HCT116 (cell line): ENCODE results near the gene TM7SF2. TPM values are rescaled to one million over a fixed set of nuclear protein-coding genes. Genes with fewer than 3 reads are reported as not detected.

Source experiments
- ATAC-seq: fragments of 200-7000 bp; cut with Tn5 transposase; 2 replicates; pipeline ENCODE4 v1.9.1; 2020; ENCODE audit warnings: mild to moderate bottlenecking, moderate library complexity
- BruUV-seq: library from RNA; stranded (reverse); fragments of 400-500 nt; replicated peaks from 2 replicates; lab custom pipeline; 2021; lab: Mats Ljungman, UMichigan
- CTCF ChIA-PET: fragments of 300-600 bp; sonication (Branson Sonifier 250); formaldehyde crosslinking; loops from one replicate; lab custom pipeline; 2021; ENCODE audit warnings: antibody characterized with exemption; lab: Charles Lee
- POLR2A ChIA-PET: fragments of 300-600, 350-600 bp; sonication (Branson Sonifier 250); formaldehyde crosslinking; loops from one replicate; lab custom pipeline; 2021; ENCODE audit warnings: antibody characterized with exemption; lab: Charles Lee
- RAD21 ChIA-PET, 2 experiments: fragments of 300-600 bp; sonication (Branson Sonifier 250); formaldehyde crosslinking; loops; one replicate each; lab custom pipeline; 2023; ENCODE audit warnings: low total read pairs in 2 of 2; ENCODE audit not compliant: uncharacterized antibody in 2 of 2, unreplicated experiment in 2 of 2, low non-redundant PET in 1 of 2; lab: Charles Lee
- DNase-seq: peaks from one replicate; pipeline ENCODE4 v3.0.0-alpha.2; 2010; ENCODE audit warnings: low read depth, low spot score
- H2AFZ ChIP-seq: fragments of 200-600 bp; shearing (Covaris generic), sonication (generic); 2 replicates; pipeline ENCODE4 v1.6.1; 2017; ENCODE audit warnings: low read depth, mixed run types, mixed read lengths, antibody characterized with exemption, low read length; ENCODE audit not compliant: poor library complexity, severe bottlenecking
- H3K27ac ChIP-seq: 2 replicates; pipeline ENCODE4 v1.5.1; 2012; ENCODE audit warnings: low read depth, low read length
- H3K27me3 ChIP-seq: fragments of 200-600 bp; sonication (generic); 2 replicates; pipeline ENCODE4 v1.6.1; 2016; ENCODE audit warnings: mixed run types, low read length, mixed read lengths; ENCODE audit not compliant: insufficient read depth
- H3K36me3 ChIP-seq, 2 experiments: fragments of 200-500 bp in 1 of 2; fragments of 200-600 bp in 1 of 2; sonication (Bioruptor generic) in 1 of 2; sonication (generic) in 1 of 2; 2 replicates each; pipeline versions ENCODE4 v1.5.1 to v1.6.1; 2014 to 2016; ENCODE audit warnings: low read length in 2 of 2, inconsistent platforms in 1 of 2, mixed read lengths in 1 of 2, mixed run types in 1 of 2; ENCODE audit not compliant: insufficient read depth in 2 of 2, control insufficient read depth in 1 of 2
- H3K4me1 ChIP-seq, 2 experiments: fragments of 200-600 bp in 1 of 2; sonication (generic) in 1 of 2; 2 replicates each; pipeline versions ENCODE4 v1.5.1 to v1.6.1; 2012 to 2017; ENCODE audit warnings: low read length in 2 of 2, inconsistent platforms in 1 of 2, mild to moderate bottlenecking in 1 of 2, mixed read lengths in 1 of 2, mixed run types in 1 of 2, moderate library complexity in 1 of 2; ENCODE audit not compliant: insufficient read depth in 2 of 2, control insufficient read depth in 1 of 2
- H3K4me2 ChIP-seq: fragments of 200-600 bp; sonication (generic); 2 replicates; pipeline ENCODE4 v1.6.1; 2017; ENCODE audit warnings: mixed run types, low read length, mixed read lengths
- H3K4me3 ChIP-seq, 2 experiments: fragments of 200-600 bp in 1 of 2; sonication (generic) in 1 of 2; replicated peaks in 1 of 2; 2 replicates each; pipeline ENCODE4 v1.5.1; 2011 to 2016; ENCODE audit warnings: low read length in 2 of 2, control low read depth in 1 of 2, low read depth in 1 of 2, mild to moderate bottlenecking in 1 of 2, mixed read lengths in 1 of 2, mixed run types in 1 of 2
- H3K79me2 ChIP-seq: fragments of 200-600 bp; sonication (generic); 2 replicates; pipeline ENCODE4 v1.6.1; 2017; ENCODE audit warnings: mild to moderate bottlenecking, mixed run types, low read length, moderate library complexity, mixed read lengths; ENCODE audit not compliant: insufficient read depth
- H3K9ac ChIP-seq: fragments of 200-600 bp; sonication (generic); 2 replicates; pipeline ENCODE4 v1.6.1; 2016; ENCODE audit warnings: low read length, mixed read lengths
- H3K9me2 ChIP-seq: fragments of 200-600 bp; sonication (generic), shearing (Covaris generic); 2 replicates; pipeline ENCODE4 v1.6.1; 2017; ENCODE audit warnings: mixed run types, mild to moderate bottlenecking, moderate library complexity; ENCODE audit not compliant: insufficient read depth
- H3K9me3 ChIP-seq, 2 experiments: fragments of 200-500 bp in 1 of 2; fragments of 200-600 bp in 1 of 2; sonication (Bioruptor generic) in 1 of 2; sonication (generic) in 1 of 2; 2 replicates each; pipeline ENCODE4 v1.6.1; 2014 to 2017; ENCODE audit warnings: low read length in 2 of 2, mixed read lengths in 2 of 2, inconsistent platforms in 1 of 2, low read depth in 1 of 2, mild to moderate bottlenecking in 1 of 2, mixed run types in 1 of 2, moderate library complexity in 1 of 2; ENCODE audit not compliant: control insufficient read depth in 1 of 2, insufficient read depth in 1 of 2
- H4K20me1 ChIP-seq: fragments of 200-600 bp; sonication (generic), shearing (Covaris generic); 2 replicates; pipeline ENCODE4 v1.6.1; 2017; ENCODE audit warnings: mixed run types, mild to moderate bottlenecking, moderate library complexity; ENCODE audit not compliant: insufficient read depth
- YY1 ChIP-seq: IDR thresholded peaks from 2 replicates; pipeline ENCODE4 v1.6.1; 2011; ENCODE audit warnings: low read length, low read depth, moderate library complexity, mild to moderate bottlenecking; ENCODE audit not compliant: insufficient replicate concordance; ENCODE audit errors: extremely low read depth
- ZFX ChIP-seq: fragments of 450-650 bp; IDR thresholded peaks from 2 replicates; pipeline ENCODE4 v1.6.1; 2017
- intact Hi-C: fragments of 100-400 bp; cut with micrococcal nuclease; formaldehyde crosslinking; loops from 2 replicates; pipeline ENCODE4 v1.10.0; 2022
- total RNA-seq: library from RNA; stranded (reverse); gene quantifications from one replicate; pipeline ENCODE4 v1.2.1, GENCODE V29; 2021; ENCODE audit not compliant: unreplicated experiment
- TF ChIP-seq, protein P1 (sequence below), 3 experiments: fragments of 200-600 bp in 1 of 3; sonication (generic) in 1 of 3; IDR thresholded peaks in 2 of 3; conservative IDR thresholded peaks in 1 of 3; 2 replicates each; pipeline ENCODE4 v1.5.1; 2012 to 2017; ENCODE audit warnings: low read depth in 2 of 3, low read length in 2 of 3, antibody characterized with exemption in 1 of 3, borderline replicate concordance in 1 of 3, control low read depth in 1 of 3, mild to moderate bottlenecking in 1 of 3, mixed read lengths in 1 of 3, mixed run types in 1 of 3, moderate library complexity in 1 of 3; ENCODE audit not compliant: insufficient read depth in 1 of 3

Gene TM7SF2
- total RNA-seq, 1 experiment from 2014 or later, result 52.9 TPM

DNA sequence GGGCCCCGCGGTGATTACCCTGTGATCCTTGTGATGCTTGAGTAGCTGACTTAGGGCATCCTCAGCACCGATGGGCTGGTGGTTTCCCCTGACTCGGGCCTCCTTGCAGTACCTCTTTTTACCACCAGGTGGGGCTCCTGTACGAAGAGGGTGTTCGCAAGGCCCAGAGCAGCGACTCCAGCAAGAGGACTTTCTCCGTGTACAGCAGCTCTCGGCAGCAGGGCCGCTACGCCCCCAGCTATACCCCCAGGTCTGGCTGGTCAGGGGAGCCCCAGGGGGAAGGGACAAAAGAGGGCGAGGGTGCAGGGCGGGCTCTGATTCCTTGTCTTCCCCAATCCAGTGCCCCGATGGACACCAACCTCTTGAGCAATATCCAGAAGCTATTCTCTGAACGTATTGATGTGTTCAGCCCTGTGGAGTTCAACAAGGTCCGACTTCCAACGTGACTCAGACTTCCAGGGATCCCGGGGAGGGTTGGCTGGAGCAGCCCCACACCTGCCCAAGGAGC, 1.3 kb upstream of the TM7SF2 start:
- RAD21 ChIA-PET, result no interaction called here

More for the DNA sequence above, 1.3 kb upstream of the TM7SF2 start:
- peak; percentile 44 for ATAC-seq
- H3K4me1 ChIP-seq, result peaks cover 15 to 35% of the 10 kb centered on the region in 2 experiments
- H3K9me2 ChIP-seq, result no peaks in the 10 kb centered on the region
- BruUV-seq, result no TSS peak
- H3K27ac ChIP-seq, result peak overlapping the region; percentile 82
- H3K9ac ChIP-seq, result peak overlapping the region; percentile 35; the same call in 1 of the 2 replicates
- H3K79me2 ChIP-seq, result 0 out of 2 replicates have a peak, but pooled peaks cover under 1% of the 10 kb centered on the region
- H3K36me3 ChIP-seq, result 0 out of 4 replicates have a peak, but pooled peaks cover 0 to 4% of the 10 kb centered on the region in 2 experiments
- DNase-seq, result no peak
- no peak for TF ChIP-seq ZFX
- peak; percentile 25 for TF ChIP-seq YY1
- TF ChIP-seq, protein P1, sequence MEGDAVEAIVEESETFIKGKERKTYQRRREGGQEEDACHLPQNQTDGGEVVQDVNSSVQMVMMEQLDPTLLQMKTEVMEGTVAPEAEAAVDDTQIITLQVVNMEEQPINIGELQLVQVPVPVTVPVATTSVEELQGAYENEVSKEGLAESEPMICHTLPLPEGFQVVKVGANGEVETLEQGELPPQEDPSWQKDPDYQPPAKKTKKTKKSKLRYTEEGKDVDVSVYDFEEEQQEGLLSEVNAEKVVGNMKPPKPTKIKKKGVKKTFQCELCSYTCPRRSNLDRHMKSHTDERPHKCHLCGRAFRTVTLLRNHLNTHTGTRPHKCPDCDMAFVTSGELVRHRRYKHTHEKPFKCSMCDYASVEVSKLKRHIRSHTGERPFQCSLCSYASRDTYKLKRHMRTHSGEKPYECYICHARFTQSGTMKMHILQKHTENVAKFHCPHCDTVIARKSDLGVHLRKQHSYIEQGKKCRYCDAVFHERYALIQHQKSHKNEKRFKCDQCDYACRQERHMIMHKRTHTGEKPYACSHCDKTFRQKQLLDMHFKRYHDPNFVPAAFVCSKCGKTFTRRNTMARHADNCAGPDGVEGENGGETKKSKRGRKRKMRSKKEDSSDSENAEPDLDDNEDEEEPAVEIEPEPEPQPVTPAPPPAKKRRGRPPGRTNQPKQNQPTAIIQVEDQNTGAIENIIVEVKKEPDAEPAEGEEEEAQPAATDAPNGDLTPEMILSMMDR (IDR thresholded peaks at IDR 0.05 in 2 of 3, conservative IDR thresholded peaks at IDR 0.05 in 1 of 3; ENCODE audit: borderline replicate concordance in 1 of 3, insufficient read depth in 1 of 3, low read depth in 2 of 3, low read length in 2 of 3), result peak in 2 of 3 experiments; percentile 94 to 97; a peak in 4 of 6 replicates
- intact Hi-C loops, result loop anchor here (1.0 to 10.0 kb wide), 4 partner anchors 72 to 264 kb away; partner anchors contain the start of genes ATG2A and CAPN1
- CTCF ChIA-PET, result interaction anchor here (0.8 to 3.2 kb wide), 15 partner anchors 12 to 266 kb away, joined by 3 to 20 read pairs (median 4); partner anchors contain the start of genes CAPN1, CDC42BPG, FAU and MRPL49
- no peaks in the 10 kb centered on the region for H3K27me3 ChIP-seq
- POLR2A ChIA-PET, result interaction anchor here (1.9 to 3.7 kb wide), 2 partner anchors 12 to 13 kb away, joined by 20 to 21 read pairs; partner anchors contain the start of genes FAU, MRPL49 and VPS51
- no peak overlapping the region for H2AFZ ChIP-seq
- H3K9me3 ChIP-seq, result no peaks in the 10 kb centered on the region
- H3K4me3 ChIP-seq, result no peak overlapping the region
- no peaks in the 10 kb centered on the region for H4K20me1 ChIP-seq
- peak overlapping the region; percentile 92 for H3K4me2 ChIP-seq
